ENCODE results near the gene SS18L1.

SS18L1 gene

DNA sequence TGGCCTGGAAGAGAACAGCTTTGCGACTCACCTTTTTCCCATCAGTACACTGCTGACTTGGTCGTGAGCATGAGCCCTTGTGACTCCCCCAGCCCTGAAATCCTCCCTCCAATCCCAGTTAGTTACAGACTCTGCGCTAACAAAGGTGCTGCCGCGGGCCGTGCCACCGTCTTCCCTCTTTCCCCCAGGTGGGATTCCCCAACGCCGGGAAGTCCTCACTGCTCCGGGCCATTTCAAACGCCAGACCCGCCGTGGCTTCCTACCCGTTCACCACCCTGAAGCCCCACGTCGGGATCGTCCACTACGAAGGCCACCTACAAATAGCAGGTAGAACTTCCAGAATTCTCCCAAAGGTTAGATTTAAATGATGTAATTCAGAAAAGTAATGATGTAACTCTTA, 55.4 kb downstream of the SS18L1 start:
- peaks cover 4% of the 10 kb centered on the region; the same call in 1 of the 2 replicates for H3K36me3 ChIP-seq (ENCODE audit: insufficient read depth)
- H3K4me3 ChIP-seq (IDR thresholded peaks at IDR 0.05; ENCODE audit: insufficient read depth, low read depth, low read length) = no peak overlapping the region
- H3K27me3 ChIP-seq (ENCODE audit: insufficient read depth, low read depth) = no peaks in the 10 kb centered on the region
- no peak overlapping the region for H3K9ac ChIP-seq
- no peak overlapping the region for H3K27ac ChIP-seq
- H2AFZ ChIP-seq (ENCODE audit: low read depth) = no peak overlapping the region
- no peaks in the 10 kb centered on the region for H3K79me2 ChIP-seq (ENCODE audit: insufficient read depth, low read depth)
- TF ChIP-seq, protein P1, sequence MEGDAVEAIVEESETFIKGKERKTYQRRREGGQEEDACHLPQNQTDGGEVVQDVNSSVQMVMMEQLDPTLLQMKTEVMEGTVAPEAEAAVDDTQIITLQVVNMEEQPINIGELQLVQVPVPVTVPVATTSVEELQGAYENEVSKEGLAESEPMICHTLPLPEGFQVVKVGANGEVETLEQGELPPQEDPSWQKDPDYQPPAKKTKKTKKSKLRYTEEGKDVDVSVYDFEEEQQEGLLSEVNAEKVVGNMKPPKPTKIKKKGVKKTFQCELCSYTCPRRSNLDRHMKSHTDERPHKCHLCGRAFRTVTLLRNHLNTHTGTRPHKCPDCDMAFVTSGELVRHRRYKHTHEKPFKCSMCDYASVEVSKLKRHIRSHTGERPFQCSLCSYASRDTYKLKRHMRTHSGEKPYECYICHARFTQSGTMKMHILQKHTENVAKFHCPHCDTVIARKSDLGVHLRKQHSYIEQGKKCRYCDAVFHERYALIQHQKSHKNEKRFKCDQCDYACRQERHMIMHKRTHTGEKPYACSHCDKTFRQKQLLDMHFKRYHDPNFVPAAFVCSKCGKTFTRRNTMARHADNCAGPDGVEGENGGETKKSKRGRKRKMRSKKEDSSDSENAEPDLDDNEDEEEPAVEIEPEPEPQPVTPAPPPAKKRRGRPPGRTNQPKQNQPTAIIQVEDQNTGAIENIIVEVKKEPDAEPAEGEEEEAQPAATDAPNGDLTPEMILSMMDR (conservative IDR thresholded peaks at IDR 0.05; ENCODE audit: low read depth, low read length) = no peak
- H3K4me2 ChIP-seq = no peak overlapping the region
- H4K20me1 ChIP-seq (ENCODE audit: insufficient read depth) = no peaks in the 10 kb centered on the region
- H3K4me1 ChIP-seq (ENCODE audit: low read depth, poor library complexity, severe bottlenecking) = no peaks in the 10 kb centered on the region

DNA sequence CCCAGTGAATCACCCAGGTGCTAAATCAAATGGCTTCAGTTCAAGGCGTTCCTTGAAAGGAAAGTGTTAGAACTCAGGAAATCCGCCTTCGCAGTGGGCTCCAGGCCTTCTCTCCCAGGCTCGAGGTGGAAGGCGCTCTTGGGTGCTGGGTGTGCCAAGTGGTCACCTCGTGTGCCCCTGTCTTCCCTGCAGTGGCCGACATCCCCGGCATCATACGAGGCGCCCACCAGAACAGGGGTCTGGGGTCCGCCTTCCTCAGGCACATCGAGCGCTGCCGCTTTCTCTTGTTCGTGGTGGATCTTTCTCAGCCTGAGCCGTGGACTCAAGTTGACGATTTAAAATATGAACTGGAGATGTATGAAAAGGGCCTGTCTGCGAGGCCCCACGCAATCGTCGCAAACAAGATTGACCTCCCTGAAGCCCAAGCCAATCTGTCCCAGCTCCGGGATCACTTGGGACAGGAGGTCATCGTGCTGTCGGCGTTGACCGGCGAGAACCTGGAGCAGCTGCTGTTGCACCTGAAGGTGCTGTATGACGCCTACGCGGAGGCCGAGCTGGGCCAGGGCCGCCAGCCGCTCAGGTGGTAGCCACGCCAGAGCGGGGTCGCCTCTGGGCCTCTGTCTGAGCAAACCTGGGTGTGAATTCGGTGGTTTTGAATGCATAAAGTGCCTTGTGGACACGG, 57.1 kb downstream of the SS18L1 start:
- H4K20me1 ChIP-seq (ENCODE audit: insufficient read depth) = no peaks in the 10 kb centered on the region
- no peaks in the 10 kb centered on the region for H3K4me1 ChIP-seq (ENCODE audit: low read depth, poor library complexity, severe bottlenecking)
- no peak overlapping the region for H2AFZ ChIP-seq (ENCODE audit: low read depth)
- no peaks in the 10 kb centered on the region for H3K79me2 ChIP-seq (ENCODE audit: insufficient read depth, low read depth)
- H3K27ac ChIP-seq = no peak overlapping the region
- H3K9ac ChIP-seq = no peak overlapping the region
- H3K36me3 ChIP-seq (ENCODE audit: insufficient read depth) = peaks cover 4% of the 10 kb centered on the region; the same call in 1 of the 2 replicates
- no peak overlapping the region for H3K4me2 ChIP-seq
- H3K4me3 ChIP-seq (IDR thresholded peaks at IDR 0.05; ENCODE audit: insufficient read depth, low read depth, low read length) = no peak overlapping the region
- TF ChIP-seq, protein P1 (conservative IDR thresholded peaks at IDR 0.05; ENCODE audit: low read depth, low read length) = no peak
- H3K27me3 ChIP-seq (ENCODE audit: insufficient read depth, low read depth) = no peaks in the 10 kb centered on the region

DNA sequence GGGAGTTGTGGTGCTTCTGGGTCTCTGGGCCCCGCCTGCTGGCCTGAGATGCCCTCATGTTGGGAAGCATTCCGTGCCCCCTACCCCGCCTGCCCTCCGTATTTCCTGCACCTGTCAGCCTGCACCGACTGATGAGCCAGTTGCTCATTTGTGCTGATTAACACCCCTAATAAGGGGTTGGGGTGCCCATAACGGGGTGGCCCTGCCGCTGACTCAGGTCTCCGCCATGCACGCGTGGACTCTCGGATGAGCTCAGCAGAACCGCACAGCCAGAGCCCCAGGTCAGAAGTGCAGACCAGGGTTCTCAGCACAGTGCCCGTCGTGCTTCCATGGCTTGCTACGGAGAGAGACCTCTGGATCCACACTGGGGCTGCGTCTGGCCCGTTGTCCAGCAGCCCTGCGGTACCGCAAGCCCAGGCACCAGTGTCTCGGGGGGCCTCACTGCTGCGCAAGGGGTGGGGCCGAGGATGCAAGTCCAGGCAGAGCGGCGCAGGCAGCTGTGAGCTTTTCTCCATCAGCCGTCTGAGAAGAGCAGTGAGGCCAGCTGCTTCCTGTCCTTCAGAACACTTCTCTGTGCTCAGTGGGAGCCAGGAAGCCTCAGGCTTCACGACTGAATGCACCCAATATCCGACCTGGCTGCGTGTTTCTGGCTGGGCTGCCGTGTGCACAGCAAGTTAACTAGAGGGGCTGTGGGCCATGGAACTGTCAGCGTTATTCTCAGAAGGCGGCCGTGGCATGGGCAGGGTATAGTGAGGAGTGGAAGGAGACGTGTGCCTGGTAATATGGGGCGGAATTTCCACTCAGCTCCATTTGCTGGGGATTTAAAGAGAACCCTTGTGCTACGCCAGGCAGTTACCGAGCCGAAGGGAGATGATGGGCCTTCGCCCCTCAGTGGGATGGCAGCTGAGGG, 57.9 kb downstream of the SS18L1 start:
- Histone ChIP-seq H4K20me1 (ENCODE audit: insufficient read depth) (no peaks in the 10 kb centered on the region), H3K79me2 (ENCODE audit: insufficient read depth, low read depth) (no peaks in the 10 kb centered on the region), H3K4me3 (IDR thresholded peaks at IDR 0.05; ENCODE audit: insufficient read depth, low read depth, low read length) (no peak overlapping the region), H3K27ac (no peak overlapping the region), H3K4me2 (no peak overlapping the region), H3K36me3 (ENCODE audit: insufficient read depth) (peaks cover 1% of the 10 kb centered on the region; the same call in 1 of the 2 replicates), H3K4me1 (ENCODE audit: low read depth, poor library complexity, severe bottlenecking) (no peaks in the 10 kb centered on the region), H2AFZ (ENCODE audit: low read depth) (no peak overlapping the region), H3K27me3 (ENCODE audit: insufficient read depth, low read depth) (no peaks in the 10 kb centered on the region), H3K9ac (no peak overlapping the region)
- TF ChIP-seq, protein P1 (conservative IDR thresholded peaks at IDR 0.05; ENCODE audit: low read depth, low read length) = no peak

DNA sequence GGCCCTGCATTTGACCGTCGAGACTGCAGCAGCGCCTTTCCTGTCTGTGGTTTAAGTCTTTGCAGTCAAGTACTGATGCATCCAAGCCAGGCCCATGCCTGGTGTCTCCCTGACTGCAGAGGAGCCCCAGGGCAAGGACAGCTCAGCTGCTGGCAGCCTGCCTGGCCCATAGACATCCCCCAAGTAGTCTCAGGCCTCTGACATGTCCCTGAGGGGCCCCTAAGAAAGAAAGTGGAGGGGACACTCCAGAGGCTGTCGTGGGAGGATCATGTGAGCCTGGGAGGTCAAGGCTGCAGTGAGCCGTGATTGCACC, 58.5 kb downstream of the SS18L1 start:
- no peak overlapping the region for H3K4me3 ChIP-seq (IDR thresholded peaks at IDR 0.05; ENCODE audit: insufficient read depth, low read depth, low read length)
- no peaks in the 10 kb centered on the region for H4K20me1 ChIP-seq (ENCODE audit: insufficient read depth)
- no peaks in the 10 kb centered on the region for H3K79me2 ChIP-seq (ENCODE audit: insufficient read depth, low read depth)
- no peaks in the 10 kb centered on the region for H3K4me1 ChIP-seq (ENCODE audit: low read depth, poor library complexity, severe bottlenecking)
- no peaks in the 10 kb centered on the region for H3K27me3 ChIP-seq (ENCODE audit: insufficient read depth, low read depth)
- no peaks in the 10 kb centered on the region; the same call in 1 of the 2 replicates for H3K36me3 ChIP-seq (ENCODE audit: insufficient read depth)
- no peak overlapping the region for H2AFZ ChIP-seq (ENCODE audit: low read depth)
- no peak overlapping the region for H3K9ac ChIP-seq
- TF ChIP-seq, protein P1 (conservative IDR thresholded peaks at IDR 0.05; ENCODE audit: low read depth, low read length) = no peak
- no peak overlapping the region for H3K4me2 ChIP-seq
- no peak overlapping the region for H3K27ac ChIP-seq

Data from KMS-11 (cell line).